HepG2 (cell line): ENCODE data around the gene EPB41L4A. TPM values are rescaled to one million over a fixed set of nuclear protein-coding genes. Genes with fewer than 3 reads are reported as not detected.

ENCODE experiments used
- ATAC-seq: fragments of 200-7000 bp; cut with Tn5 transposase; 3 replicates; pipeline ENCODE4 v1.9.1; 2020; ENCODE audit warnings: mild to moderate bottlenecking, moderate library complexity
- BruUV-seq: library from RNA; stranded (reverse); fragments of 400-500 nt; replicated peaks from 2 replicates; lab custom pipeline; 2021; lab: Mats Ljungman, UMichigan
- CTCF ChIA-PET: fragments of 300-600 bp; formaldehyde crosslinking; extraction: SDS; loops from one replicate; lab custom pipeline; 2021; ENCODE audit warnings: low total read pairs, inconsistent platforms, low intra/inter-chr PET ratio; lab: Yijun Ruan, JAX
- POLR2A ChIA-PET: fragments of 350-600 bp; sonication (Branson Sonifier 250); formaldehyde crosslinking; loops from one replicate; lab custom pipeline; 2020; ENCODE audit warnings: antibody characterized with exemption, inconsistent platforms; lab: Yijun Ruan, JAX
- DNase-seq: peaks from one replicate; pipeline ENCODE4 v3.0.0-alpha.2; 2015; ENCODE audit warnings: low spot score
- FAIRE-seq: peaks from 3 replicates; lab custom pipeline; 2011; peaks lifted over from hg19 to GRCh38; lab: Jason Lieb, UNC
- H2AFZ ChIP-seq: one replicate; pipeline ENCODE4 v1.6.1; 2011; ENCODE audit warnings: low read length, inconsistent platforms
- H3K27ac ChIP-seq: fragments of 300-600 bp; 3 replicates; pipeline ENCODE4 v1.8.0; 2011; ENCODE audit warnings: mixed run types, mild to moderate bottlenecking, mixed read lengths, low read length, inconsistent platforms; ENCODE audit not compliant: insufficient read depth; ENCODE audit errors: extremely low read length
- H3K27me3 ChIP-seq, 2 experiments: fragments of 200-600 bp in 1 of 2; 2 replicates in 1 of 2; 3 replicates in 1 of 2; pipeline versions ENCODE4 v1.6.0 to v1.8.0; 2011; ENCODE audit warnings: low read length in 2 of 2, mild to moderate bottlenecking in 2 of 2, moderate library complexity in 2 of 2, inconsistent platforms in 1 of 2; ENCODE audit not compliant: insufficient read depth in 2 of 2, control insufficient read depth in 1 of 2
- H3K36me3 ChIP-seq, 2 experiments: fragments of 200-600 bp in 1 of 2; replicated peaks in 1 of 2; 2 replicates in 1 of 2; 3 replicates in 1 of 2; pipeline versions ENCODE4 v1.5.1 to v1.8.0; 2011; ENCODE audit warnings: low read length in 2 of 2, inconsistent platforms in 1 of 2; ENCODE audit not compliant: insufficient read depth in 2 of 2, control insufficient read depth in 1 of 2
- H3K4me1 ChIP-seq: 2 replicates; pipeline ENCODE4 v1.5.1; 2012; ENCODE audit warnings: low read length, inconsistent platforms; ENCODE audit not compliant: insufficient read depth
- H3K4me2 ChIP-seq: 2 replicates; pipeline ENCODE4 v1.6.0; 2011; ENCODE audit warnings: low read depth, low read length, inconsistent platforms
- H3K4me3 ChIP-seq, 3 experiments: fragments of 200-600 bp in 1 of 3; sonication (generic), shearing (Covaris generic) in 1 of 3; replicated peaks in 1 of 3; 2 replicates each; pipeline ENCODE4 v1.5.1; 2011 to 2016; ENCODE audit warnings: low read length in 3 of 3, inconsistent platforms in 2 of 3, low read depth in 2 of 3, mild to moderate bottlenecking in 2 of 3, control low read depth in 1 of 3, mixed read lengths in 1 of 3; ENCODE audit not compliant: insufficient read depth in 1 of 3
- H3K79me2 ChIP-seq: one replicate; pipeline ENCODE4 v1.6.1; 2011; ENCODE audit warnings: low read length, inconsistent platforms; ENCODE audit not compliant: insufficient read depth
- H3K9ac ChIP-seq: 2 replicates; pipeline ENCODE4 v1.6.0; 2011; ENCODE audit warnings: mild to moderate bottlenecking, low read depth, low read length, inconsistent platforms; ENCODE audit not compliant: insufficient read depth
- H3K9me3 ChIP-seq: 2 replicates; pipeline ENCODE4 v1.5.1; 2012; ENCODE audit warnings: mild to moderate bottlenecking, low read length
- H4K20me1 ChIP-seq: 2 replicates; pipeline ENCODE4 v1.6.0; 2011; ENCODE audit warnings: inconsistent platforms, mild to moderate bottlenecking, low read length, moderate library complexity; ENCODE audit not compliant: insufficient read depth
- CREB3 ChIP-seq: sonication (generic); formaldehyde crosslinking; IDR thresholded peaks from 2 replicates; pipeline ENCODE4 v1.5.0; 2020; ENCODE audit warnings: missing genetic modification reagents
- DNMT1 ChIP-seq: sonication (generic); formaldehyde crosslinking; IDR thresholded peaks from 2 replicates; pipeline ENCODE4 v1.5.1; 2020; ENCODE audit warnings: mild to moderate bottlenecking, missing genetic modification reagents
- HDAC2 ChIP-seq: sonication (generic); formaldehyde crosslinking; IDR thresholded peaks from 2 replicates; pipeline ENCODE4 v1.4.0; 2020; ENCODE audit warnings: missing genetic modification reagents
- KDM5A ChIP-seq: fragments of 200-600 bp; sonication (generic); IDR thresholded peaks from 2 replicates; pipeline ENCODE4 v1.7.0; 2018; ENCODE audit warnings: antibody characterized with exemption, mild to moderate bottlenecking, low read length, borderline replicate concordance
- KLF16 ChIP-seq, 2 experiments: sonication (generic) in 1 of 2; formaldehyde crosslinking in 1 of 2; IDR thresholded peaks; 2 replicates each; pipeline versions ENCODE4 v1.6.1 to v1.8.0; 2016 to 2023; ENCODE audit warnings: missing genetic modification reagents in 2 of 2, missing compliant biosample characterization in 1 of 2
- KMT2B ChIP-seq: IDR thresholded peaks from 2 replicates; pipeline ENCODE4 v1.6.1; 2016; ENCODE audit warnings: missing genetic modification reagents, missing compliant biosample characterization
- MAFK ChIP-seq, 2 experiments: IDR thresholded peaks in 1 of 2; conservative IDR thresholded peaks in 1 of 2; 2 replicates each; pipeline ENCODE4 v1.6.1; 2011; ENCODE audit warnings: improper control_type of control experiment in 2 of 2, low read length in 2 of 2
- RARA ChIP-seq: IDR thresholded peaks from 2 replicates; pipeline ENCODE4 v1.6.1; 2016; ENCODE audit warnings: missing genetic modification reagents, missing compliant biosample characterization
- SUZ12 ChIP-seq: fragments of 150-350 bp; IDR thresholded peaks from 2 replicates; pipeline ENCODE4 v1.6.1; 2014; ENCODE audit warnings: low read depth, low read length
- ZNF333 ChIP-seq: sonication (generic); formaldehyde crosslinking; IDR thresholded peaks from 2 replicates; pipeline ENCODE4 v1.4.0; 2020; ENCODE audit warnings: mild to moderate bottlenecking, missing genetic modification reagents, borderline replicate concordance
- ZNF451 ChIP-seq: sonication (generic); formaldehyde crosslinking; IDR thresholded peaks from 2 replicates; pipeline ENCODE4 v1.5.0; 2020; ENCODE audit warnings: mild to moderate bottlenecking, missing genetic modification reagents
- WGBS: methylation state at CpG from one replicate; pipeline ENCODE4 v1.1.6; 2017; ENCODE audit warnings: low lambda C conversion rate; 5-methylcytosine and 5-hydroxymethylcytosine counted together
- in situ Hi-C: cut with HindIII; loops from 2 replicates; pipeline ENCODE4 v1.10.0; 2017; ENCODE audit warnings: low pct_unique_long_range_greater_than_20kb; ENCODE audit not compliant: extremely low pct_ligation_motif_present
- intact Hi-C: fragments of 100-400 bp; cut with micrococcal nuclease; formaldehyde crosslinking; loops from one replicate; pipeline ENCODE4 v1.10.0; 2022; ENCODE audit not compliant: unreplicated experiment
- polyA plus RNA-seq, 8 experiments: library from polyadenylated mRNA; depleted of rRNA in 3 of 8; stranded (reverse) in 7 of 8; unstranded in 1 of 8; fragments of >200 nt; fragmentation: Illumina TruSeq in 4 of 8; extraction: Trizol in 4 of 8; gene quantifications; 2 replicates each; pipeline versions ENCODE4 v1.2.1 to v1.2.3, GENCODE V29; 2011 to 2016; ENCODE audit warnings: low read depth in 4 of 8, missing spikeins in 1 of 8, mixed read lengths in 1 of 8; ENCODE audit not compliant: insufficient read depth in 1 of 8
- total RNA-seq, 5 experiments: library from RNA; depleted of rRNA; stranded (reverse); fragments of >200 nt; fragmentation: Illumina TruSeq; extraction: Trizol; gene quantifications; 2 replicates each; pipeline ENCODE4 v1.2.3, GENCODE V29; 2016; ENCODE audit warnings: low read depth in 1 of 5

Gene EPB41L4A
- total and polyA plus RNA-seq, 2 of the 13 experiments (the other 11 are each of a cell fraction or from before 2014, with no cell fraction given) = 0.07 TPM; not detected in 1

GRCh38 chr5:112306956-112307355 is 112.1 kb downstream of the EPB41L4A start:
- Histone ChIP-seq H3K4me2 (no peak overlapping the region), H3K4me1 (no peaks in the 10 kb centered on the region), H3K4me3 (no peak overlapping the region), H2AFZ (no peak overlapping the region), H3K27ac (no peak overlapping the region), H3K79me2 (no peaks in the 10 kb centered on the region), H3K9ac (no peak overlapping the region), H3K9me3 (no peaks in the 10 kb centered on the region), H3K36me3 (no peaks in the 10 kb centered on the region), H4K20me1 (no peaks in the 10 kb centered on the region), H3K27me3 (no peaks in the 10 kb centered on the region; a peak in 2 of 5 replicates)
- ATAC-seq (no peak), FAIRE-seq (no peak), DNase-seq (no peak)
- intact Hi-C loops (no loop called here), in situ Hi-C loops (no loop called here)
- WGBS = 1% methylated on average over 2 of the region's 2 CpGs
- TF ChIP-seq DNMT1 = no peak
- TF ChIP-seq SUZ12 = no peak
- TF ChIP-seq KLF16 (CRISPR knock-in tag; IDR thresholded peaks at IDR 0.05) = no peak
- no peak for TF ChIP-seq HDAC2
- TF ChIP-seq KDM5A = no peak
- TF ChIP-seq ZNF333 (CRISPR knock-in tag) = no peak
- no peak for TF ChIP-seq RARA
- TF ChIP-seq ZNF451 (CRISPR knock-in tag) = no peak
- no peak for TF ChIP-seq KMT2B (CRISPR knock-in tag)
- TF ChIP-seq CREB3 = no peak
- no peak for TF ChIP-seq MAFK (conservative IDR thresholded peaks at IDR 0.05 in 1 of 2, IDR thresholded peaks at IDR 0.05 in 1 of 2; ENCODE audit: low read length in 2 of 2)
- BruUV-seq = no TSS peak
- ChIA-PET POLR2A (no interaction called here), CTCF (no interaction called here)
